ENCODE measurements around the gene AADAC. TPM values are rescaled to one million over a fixed set of nuclear protein-coding genes. Genes with fewer than 3 reads are reported as not detected.

Gene AADAC
- polyA plus RNA-seq, 1 donor (not counting 4 experiments of a cell fraction or from before 2014, with no cell fraction given) = 0.28 TPM

DNA sequence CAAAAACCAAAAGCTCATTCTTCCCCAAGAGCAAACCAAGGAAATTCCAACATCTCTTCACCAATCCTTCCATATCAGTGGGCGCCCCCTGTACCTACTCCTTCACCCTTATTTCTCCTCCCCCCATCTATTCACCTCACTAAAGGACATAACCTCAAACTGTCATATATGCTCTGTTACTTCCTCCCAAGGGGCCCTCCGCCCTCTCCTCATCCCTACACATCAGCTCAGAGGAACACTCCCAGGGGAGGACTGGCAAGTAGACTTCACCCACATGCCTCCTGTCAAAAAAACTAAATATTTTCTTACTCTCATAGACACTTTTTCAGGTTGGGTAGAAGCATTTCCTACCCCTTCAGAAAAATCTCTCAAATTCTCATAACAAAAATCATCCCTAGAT, 2.4 kb upstream of the AADAC start:
- Histone ChIP-seq H2AFZ (ENCODE audit: control insufficient read depth, low read length) (no peak overlapping the region), H3K4me3 (ENCODE audit: control insufficient read depth in 2 of 3, extremely low read depth in 1 of 3, insufficient read depth in 2 of 3, low read depth in 1 of 3, low read length in 3 of 3) (no peak overlapping the region), H3K9me1 (ENCODE audit: control insufficient read depth, extremely low read depth, insufficient read depth, low read length) (no peaks in the 10 kb centered on the region), H3K27ac (ENCODE audit: control insufficient read depth, insufficient read depth, low read length) (no peak overlapping the region), H3K36me3 (ENCODE audit: control insufficient read depth in 2 of 2, extremely low read depth in 1 of 2, insufficient read depth in 2 of 2, low read length in 2 of 2) (no peaks in the 10 kb centered on the region), H3K9ac (ENCODE audit: control insufficient read depth, extremely low read depth, insufficient read depth, low read length) (no peak overlapping the region), H3K4me2 (ENCODE audit: control insufficient read depth, extremely low read depth, insufficient read depth, low read depth, low read length) (no peak overlapping the region), H3K4me1 (ENCODE audit: control insufficient read depth, extremely low read depth, insufficient read depth, low read length) (peaks cover 23% of the 10 kb centered on the region), H3K27me3 (ENCODE audit: control insufficient read depth, extremely low read depth, insufficient read depth, low read length) (no peaks in the 10 kb centered on the region), H3K79me2 (ENCODE audit: control insufficient read depth, insufficient read depth, low read length) (no peaks in the 10 kb centered on the region), H3K9me3 (ENCODE audit: control insufficient read depth, low read depth, low read length) (no peaks in the 10 kb centered on the region), H4K20me1 (ENCODE audit: control insufficient read depth, extremely low read depth, insufficient read depth, low read length) (no peaks in the 10 kb centered on the region)
- dilution Hi-C loops (cut with MboI; ENCODE audit: extremely low pct_ligation_motif_present, low sequenced_read_pairs) = no loop called here
- TF ChIP-seq, protein P1, sequence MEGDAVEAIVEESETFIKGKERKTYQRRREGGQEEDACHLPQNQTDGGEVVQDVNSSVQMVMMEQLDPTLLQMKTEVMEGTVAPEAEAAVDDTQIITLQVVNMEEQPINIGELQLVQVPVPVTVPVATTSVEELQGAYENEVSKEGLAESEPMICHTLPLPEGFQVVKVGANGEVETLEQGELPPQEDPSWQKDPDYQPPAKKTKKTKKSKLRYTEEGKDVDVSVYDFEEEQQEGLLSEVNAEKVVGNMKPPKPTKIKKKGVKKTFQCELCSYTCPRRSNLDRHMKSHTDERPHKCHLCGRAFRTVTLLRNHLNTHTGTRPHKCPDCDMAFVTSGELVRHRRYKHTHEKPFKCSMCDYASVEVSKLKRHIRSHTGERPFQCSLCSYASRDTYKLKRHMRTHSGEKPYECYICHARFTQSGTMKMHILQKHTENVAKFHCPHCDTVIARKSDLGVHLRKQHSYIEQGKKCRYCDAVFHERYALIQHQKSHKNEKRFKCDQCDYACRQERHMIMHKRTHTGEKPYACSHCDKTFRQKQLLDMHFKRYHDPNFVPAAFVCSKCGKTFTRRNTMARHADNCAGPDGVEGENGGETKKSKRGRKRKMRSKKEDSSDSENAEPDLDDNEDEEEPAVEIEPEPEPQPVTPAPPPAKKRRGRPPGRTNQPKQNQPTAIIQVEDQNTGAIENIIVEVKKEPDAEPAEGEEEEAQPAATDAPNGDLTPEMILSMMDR (optimal IDR thresholded peaks at IDR 0.05 in 1 of 3, IDR thresholded peaks at IDR 0.05 in 1 of 3, conservative IDR thresholded peaks at IDR 0.05 in 1 of 3; ENCODE audit: extremely low read depth in 1 of 3, insufficient read depth in 2 of 3, low read length in 3 of 3) = no peak
- TF ChIP-seq EZH2 (IDR thresholded peaks at IDR 0.05; ENCODE audit: low read length) = no peak
- FAIRE-seq (no peak), DNase-seq (ENCODE audit: low read depth, low spot score) (no peak)

DNA sequence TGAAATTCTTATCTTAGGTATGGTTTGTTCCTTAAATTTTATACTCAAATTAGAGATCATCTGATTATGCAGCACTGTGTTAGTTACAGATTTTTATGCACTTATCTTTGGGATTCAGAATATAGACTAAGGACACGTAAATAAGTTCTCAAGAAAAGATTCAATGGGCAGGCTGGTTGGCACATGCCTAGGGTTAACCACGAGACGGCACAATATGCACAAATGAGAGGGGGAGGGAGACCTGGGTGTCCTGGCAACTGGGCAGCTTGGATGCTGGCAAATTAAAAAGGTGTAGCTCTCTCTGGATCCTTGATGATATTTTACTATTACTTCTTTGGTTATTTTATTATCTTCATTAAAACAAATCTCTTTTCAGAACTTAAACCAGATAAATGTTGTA, 672 bp downstream of the AADAC start:
- H3K4me2 ChIP-seq (ENCODE audit: control insufficient read depth, extremely low read depth, insufficient read depth, low read depth, low read length) = peak overlapping the region; percentile 14
- TF ChIP-seq EZH2 (IDR thresholded peaks at IDR 0.05; ENCODE audit: low read length) = no peak
- TF ChIP-seq, protein P1 (optimal IDR thresholded peaks at IDR 0.05 in 1 of 3, IDR thresholded peaks at IDR 0.05 in 1 of 3, conservative IDR thresholded peaks at IDR 0.05 in 1 of 3; ENCODE audit: extremely low read depth in 1 of 3, insufficient read depth in 2 of 3, low read length in 3 of 3) = peak in 1 of 3 experiments; percentile 44
- no peak overlapping the region for H2AFZ ChIP-seq (ENCODE audit: control insufficient read depth, low read length)
- FAIRE-seq (no peak), DNase-seq (ENCODE audit: low read depth, low spot score) (no peak)
- H3K4me3 ChIP-seq (ENCODE audit: control insufficient read depth in 2 of 3, extremely low read depth in 1 of 3, insufficient read depth in 2 of 3, low read depth in 1 of 3, low read length in 3 of 3) = no peak overlapping the region
- no peaks in the 10 kb centered on the region for H3K9me1 ChIP-seq (ENCODE audit: control insufficient read depth, extremely low read depth, insufficient read depth, low read length)
- H3K9me3 ChIP-seq (ENCODE audit: control insufficient read depth, low read depth, low read length) = no peaks in the 10 kb centered on the region
- dilution Hi-C loops (cut with MboI; ENCODE audit: extremely low pct_ligation_motif_present, low sequenced_read_pairs) = no loop called here
- H3K36me3 ChIP-seq (ENCODE audit: control insufficient read depth in 2 of 2, extremely low read depth in 1 of 2, insufficient read depth in 2 of 2, low read length in 2 of 2) = no peaks in the 10 kb centered on the region
- no peak overlapping the region for H3K9ac ChIP-seq (ENCODE audit: control insufficient read depth, extremely low read depth, insufficient read depth, low read length)
- H3K27me3 ChIP-seq (ENCODE audit: control insufficient read depth, extremely low read depth, insufficient read depth, low read length) = no peaks in the 10 kb centered on the region
- H4K20me1 ChIP-seq (ENCODE audit: control insufficient read depth, extremely low read depth, insufficient read depth, low read length) = no peaks in the 10 kb centered on the region
- H3K79me2 ChIP-seq (ENCODE audit: control insufficient read depth, insufficient read depth, low read length) = no peaks in the 10 kb centered on the region
- H3K4me1 ChIP-seq (ENCODE audit: control insufficient read depth, extremely low read depth, insufficient read depth, low read length) = peaks cover 24% of the 10 kb centered on the region
- no peak overlapping the region for H3K27ac ChIP-seq (ENCODE audit: control insufficient read depth, insufficient read depth, low read length)

Measured in keratinocyte (primary cell).